ENCODE data around the gene BHLHE23.
"Not testable (repeated sequence)": the region's sequence is repeated elsewhere in the genome, so short reads cannot be mapped to it uniquely, and the experiment has no call there.

Gene BHLHE23

GRCh38 chr20:63043348-63044203 lies 36.8 kb upstream of the BHLHE23 start:
- peaks cover 10 to 44% (median 32%) of the 10 kb centered on the region in 5 donors for H3K27me3 ChIP-seq (ENCODE audit: control insufficient read depth in 5 of 5, insufficient read depth in 4 of 5, low read length in 5 of 5)
- no peak overlapping the region for H3K4me3 ChIP-seq (ENCODE audit: low read depth in 1 of 5, low read length in 5 of 5)
- H3K27ac ChIP-seq (ENCODE audit: low read depth, low read length): no peak overlapping the region
- H3K36me3 ChIP-seq (ENCODE audit: control insufficient read depth in 5 of 5, insufficient read depth in 5 of 5, low read length in 5 of 5): no peaks in the 10 kb centered on the region
- H3K4me1 ChIP-seq (ENCODE audit: control insufficient read depth in 5 of 5, insufficient read depth in 5 of 5, low read length in 5 of 5): no peaks in the 10 kb centered on the region
- H3K9ac ChIP-seq (ENCODE audit: low read length in 5 of 5): no peak overlapping the region
- H3K9me3 ChIP-seq (ENCODE audit: control insufficient read depth in 5 of 5, low read length in 5 of 5): no peaks in the 10 kb centered on the region

- Histone ChIP-seq H3K9me3 (ENCODE audit: control insufficient read depth in 5 of 5, low read length in 5 of 5) (no peaks in the 10 kb centered on the region), H3K9ac (ENCODE audit: low read length in 5 of 5) (no peak overlapping the region), H3K27ac (ENCODE audit: low read depth, low read length) (no peak overlapping the region), H3K36me3 (ENCODE audit: control insufficient read depth in 5 of 5, insufficient read depth in 5 of 5, low read length in 5 of 5) (no peaks in the 10 kb centered on the region), H3K4me3 (ENCODE audit: low read depth in 1 of 5, low read length in 5 of 5) (no peak overlapping the region), H3K4me1 (ENCODE audit: control insufficient read depth in 5 of 5, insufficient read depth in 5 of 5, low read length in 5 of 5) (no peaks in the 10 kb centered on the region), H3K27me3 (ENCODE audit: control insufficient read depth in 5 of 5, insufficient read depth in 4 of 5, low read length in 5 of 5) (peaks cover 10 to 49% (median 35%) of the 10 kb centered on the region in 5 donors)
These were observed 35.8 kb upstream of the BHLHE23 start for GRCh38 chr20:63042448-63043071.

GRCh38 chr20:63041776-63042175 lies 35.0 kb upstream of the BHLHE23 start:
- no peaks in the 10 kb centered on the region for H3K9me3 ChIP-seq (ENCODE audit: control insufficient read depth in 5 of 5, low read length in 5 of 5)
- no peaks in the 10 kb centered on the region for H3K4me1 ChIP-seq (ENCODE audit: control insufficient read depth in 5 of 5, insufficient read depth in 5 of 5, low read length in 5 of 5)
- peaks cover 9 to 47% (median 33%) of the 10 kb centered on the region in 5 donors for H3K27me3 ChIP-seq (ENCODE audit: control insufficient read depth in 5 of 5, insufficient read depth in 4 of 5, low read length in 5 of 5)
- no peak overlapping the region for H3K27ac ChIP-seq (ENCODE audit: low read depth, low read length)
- no peak overlapping the region for H3K9ac ChIP-seq (ENCODE audit: low read length in 5 of 5)
- no peaks in the 10 kb centered on the region for H3K36me3 ChIP-seq (ENCODE audit: control insufficient read depth in 5 of 5, insufficient read depth in 5 of 5, low read length in 5 of 5)
- no peak overlapping the region for H3K4me3 ChIP-seq (ENCODE audit: low read depth in 1 of 5, low read length in 5 of 5)

GRCh38 chr20:63037669-63038268 lies 31.0 kb upstream of the BHLHE23 start:
- Histone ChIP-seq H3K27ac (ENCODE audit: low read depth, low read length) (no peak overlapping the region), H3K9ac (ENCODE audit: low read length in 5 of 5) (no peak overlapping the region), H3K9me3 (ENCODE audit: control insufficient read depth in 5 of 5, low read length in 5 of 5) (no peaks in the 10 kb centered on the region), H3K4me1 (ENCODE audit: control insufficient read depth in 5 of 5, insufficient read depth in 5 of 5, low read length in 5 of 5) (peaks cover 0 to 6% (median under 1%) of the 10 kb centered on the region in 5 donors), H3K27me3 (ENCODE audit: control insufficient read depth in 5 of 5, insufficient read depth in 4 of 5, low read length in 5 of 5) (peaks cover 16 to 51% (median 35%) of the 10 kb centered on the region in 5 donors), H3K36me3 (ENCODE audit: control insufficient read depth in 5 of 5, insufficient read depth in 5 of 5, low read length in 5 of 5) (no peaks in the 10 kb centered on the region), H3K4me3 (ENCODE audit: low read depth in 1 of 5, low read length in 5 of 5) (no peak overlapping the region)

- H3K36me3 ChIP-seq (ENCODE audit: control insufficient read depth in 5 of 5, insufficient read depth in 5 of 5, low read length in 5 of 5): no peaks in the 10 kb centered on the region
- H3K9me3 ChIP-seq (ENCODE audit: control insufficient read depth in 5 of 5, low read length in 5 of 5): no peaks in the 10 kb centered on the region
- H3K4me1 ChIP-seq (ENCODE audit: control insufficient read depth in 5 of 5, insufficient read depth in 5 of 5, low read length in 5 of 5): peaks cover 0 to 6% (median 2%) of the 10 kb centered on the region in 5 donors
- H3K27me3 ChIP-seq (ENCODE audit: control insufficient read depth in 5 of 5, insufficient read depth in 4 of 5, low read length in 5 of 5): peaks cover 28 to 58% (median 43%) of the 10 kb centered on the region in 5 donors
- H3K4me3 ChIP-seq (ENCODE audit: low read depth in 1 of 5, low read length in 5 of 5): no peak overlapping the region
- H3K9ac ChIP-seq (ENCODE audit: low read length in 5 of 5): no peak overlapping the region
- H3K27ac ChIP-seq (ENCODE audit: low read depth, low read length): no peak overlapping the region
These were observed 29.5 kb upstream of the BHLHE23 start for GRCh38 chr20:63036291-63036690.

- Histone ChIP-seq H3K27ac (ENCODE audit: low read depth, low read length) (no peak overlapping the region), H3K27me3 (ENCODE audit: control insufficient read depth in 5 of 5, insufficient read depth in 4 of 5, low read length in 5 of 5) (peaks cover 29 to 59% (median 45%) of the 10 kb centered on the region in 5 donors), H3K4me3 (ENCODE audit: low read depth in 1 of 5, low read length in 5 of 5) (no peak overlapping the region), H3K9ac (ENCODE audit: low read length in 5 of 5) (no peak overlapping the region), H3K9me3 (ENCODE audit: control insufficient read depth in 5 of 5, low read length in 5 of 5) (no peaks in the 10 kb centered on the region), H3K36me3 (ENCODE audit: control insufficient read depth in 5 of 5, insufficient read depth in 5 of 5, low read length in 5 of 5) (no peaks in the 10 kb centered on the region), H3K4me1 (ENCODE audit: control insufficient read depth in 5 of 5, insufficient read depth in 5 of 5, low read length in 5 of 5) (peaks cover 0 to 6% (median 2%) of the 10 kb centered on the region in 5 donors)
These were observed 28.9 kb upstream of the BHLHE23 start for GRCh38 chr20:63035603-63036185.

DNA sequence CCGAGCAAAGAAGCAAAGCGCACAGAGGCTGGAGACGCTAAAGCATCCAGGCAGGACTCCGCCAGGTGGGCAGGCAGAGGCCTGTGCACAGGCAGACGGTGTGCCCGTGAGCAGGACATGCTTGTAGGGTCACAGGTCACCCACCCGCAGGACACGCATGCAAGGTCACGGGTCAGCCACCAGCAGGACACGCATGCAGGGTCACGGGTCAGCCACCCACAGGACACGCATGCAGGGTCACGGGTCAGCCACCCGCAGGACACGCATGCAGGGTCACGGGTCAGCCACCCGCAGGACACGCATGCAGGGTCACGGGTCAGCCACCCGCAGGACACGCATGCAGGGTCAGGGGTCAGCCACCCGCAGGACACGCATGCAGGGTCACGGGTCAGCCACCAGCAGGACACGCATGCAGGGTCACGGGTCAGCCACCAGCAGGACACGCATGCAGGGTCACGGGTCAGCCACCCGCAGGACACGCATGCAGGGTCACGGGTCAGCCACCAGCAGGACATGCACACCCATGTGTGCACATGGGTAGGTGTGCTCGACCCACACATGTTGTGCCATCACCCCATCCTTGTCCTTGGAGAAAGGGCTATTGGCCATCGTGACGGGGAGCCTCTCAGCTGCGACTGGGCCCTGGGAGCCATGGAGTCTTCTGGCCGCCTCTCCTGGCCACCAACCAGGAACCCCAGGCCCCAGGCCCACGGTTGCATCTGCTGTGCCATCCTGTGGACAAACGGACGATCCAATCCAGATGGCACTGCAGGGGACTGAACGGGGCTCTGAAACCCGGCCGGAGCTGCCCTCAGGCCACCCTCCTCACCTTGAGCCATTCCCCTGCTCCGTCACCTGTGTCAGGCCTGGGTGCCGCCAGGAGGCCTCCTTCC lies 28.2 kb upstream of the BHLHE23 start:
- peaks cover 34 to 64% (median 52%) of the 10 kb centered on the region in 5 donors for H3K27me3 ChIP-seq (ENCODE audit: control insufficient read depth in 5 of 5, insufficient read depth in 4 of 5, low read length in 5 of 5)
- not testable (repeated sequence) for H3K9ac ChIP-seq (ENCODE audit: low read length in 5 of 5); H3K27ac ChIP-seq (ENCODE audit: low read depth, low read length); H3K4me1 ChIP-seq (ENCODE audit: control insufficient read depth in 5 of 5, insufficient read depth in 5 of 5, low read length in 5 of 5); H3K4me3 ChIP-seq (ENCODE audit: low read depth in 1 of 5, low read length in 5 of 5); H3K36me3 ChIP-seq (ENCODE audit: control insufficient read depth in 5 of 5, insufficient read depth in 5 of 5, low read length in 5 of 5); H3K9me3 ChIP-seq (ENCODE audit: control insufficient read depth in 5 of 5, low read length in 5 of 5)

DNA sequence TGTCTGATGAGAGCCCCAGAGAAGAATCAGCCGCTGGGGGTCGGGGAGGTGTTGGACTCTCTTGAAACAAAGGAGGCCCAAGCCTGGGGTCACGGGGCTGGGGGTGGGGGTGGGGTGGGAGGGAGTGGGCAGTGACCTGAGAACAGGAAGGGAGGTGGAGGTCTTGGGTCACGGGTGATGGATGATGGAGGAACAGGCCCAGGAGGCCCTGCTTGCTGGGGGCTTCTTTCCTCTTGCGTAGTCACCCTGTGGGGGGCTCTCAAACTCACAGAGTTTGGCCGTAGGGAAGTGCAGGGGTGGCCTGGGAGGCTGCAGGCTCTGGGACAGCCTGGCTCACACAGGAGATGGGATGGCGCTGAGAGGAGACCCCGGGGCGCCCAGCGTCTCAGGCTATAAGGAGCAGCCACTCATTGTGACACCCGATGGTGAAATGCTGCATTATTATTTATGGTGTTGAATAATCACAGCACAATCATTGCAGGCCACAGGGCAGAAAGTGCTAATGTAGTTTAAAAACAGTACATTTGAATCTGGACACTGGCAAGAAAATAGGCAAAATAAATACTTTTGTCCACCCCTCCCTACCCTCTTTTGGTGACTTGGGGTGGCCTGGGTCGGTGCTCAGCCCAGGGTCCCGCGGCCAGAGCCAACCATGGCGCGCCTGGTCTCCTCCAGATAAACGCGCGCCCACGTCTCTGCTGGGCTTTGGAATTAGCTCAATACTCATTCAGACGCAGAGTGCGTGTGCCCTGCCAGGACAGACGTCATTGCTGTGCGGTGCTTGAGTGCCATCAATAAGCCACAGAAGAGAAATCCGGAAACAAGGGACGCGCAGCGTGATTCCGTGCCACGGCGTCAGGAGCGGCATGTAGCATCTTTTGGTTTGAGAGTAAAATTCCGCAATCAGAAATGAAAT lies 27.3 kb upstream of the BHLHE23 start:
- H3K9me3 ChIP-seq (ENCODE audit: control insufficient read depth in 5 of 5, low read length in 5 of 5): no peaks in the 10 kb centered on the region
- no peak overlapping the region for H3K27ac ChIP-seq (ENCODE audit: low read depth, low read length)
- H3K9ac ChIP-seq (ENCODE audit: low read length in 5 of 5): no peak overlapping the region
- no peak overlapping the region for H3K4me3 ChIP-seq (ENCODE audit: low read depth in 1 of 5, low read length in 5 of 5)
- peaks cover 0 to 6% (median 2%) of the 10 kb centered on the region in 5 donors for H3K4me1 ChIP-seq (ENCODE audit: control insufficient read depth in 5 of 5, insufficient read depth in 5 of 5, low read length in 5 of 5)
- H3K36me3 ChIP-seq (ENCODE audit: control insufficient read depth in 5 of 5, insufficient read depth in 5 of 5, low read length in 5 of 5): no peaks in the 10 kb centered on the region
- H3K27me3 ChIP-seq (ENCODE audit: control insufficient read depth in 5 of 5, insufficient read depth in 4 of 5, low read length in 5 of 5): peaks cover 39 to 65% (median 54%) of the 10 kb centered on the region in 5 donors

Data from subcutaneous abdominal adipose tissue (tissue), 5 donors.